Bronchial epithelial cell (primary cell): Measurements from ENCODE around the gene NMT1. TPM values are rescaled to one million over a fixed set of nuclear protein-coding genes. Genes with fewer than 3 reads are reported as not detected.
A peak's percentile ranks its signal among the peaks of the same experiment; 100 is the strongest.

Source experiments
- DNase-seq: peaks from one replicate; pipeline ENCODE4 v3.0.0-alpha.2; 2010; ENCODE audit warnings: low read depth
- FAIRE-seq: peaks from 2 replicates; lab custom pipeline; 2011; peaks lifted over from hg19 to GRCh38; lab: Jason Lieb, UNC
- H3K27me3 ChIP-seq: 2 replicates; pipeline ENCODE4 v1.5.1; 2011; ENCODE audit warnings: low read length; ENCODE audit not compliant: control insufficient read depth, insufficient read depth
- H3K36me3 ChIP-seq: 2 replicates; pipeline ENCODE4 v1.5.1; 2011; ENCODE audit warnings: low read length; ENCODE audit not compliant: control insufficient read depth, insufficient read depth
- H3K4me3 ChIP-seq: 2 replicates; pipeline ENCODE4 v1.5.1; 2011; ENCODE audit warnings: mild to moderate bottlenecking, low read depth, low read length, control low read depth
- total RNA-seq: library from RNA; depleted of rRNA; stranded (reverse); fragments of >200 nt; gene quantifications from 2 replicates; pipeline ENCODE4 v1.2.1, GENCODE V29; 2014
- TF ChIP-seq, protein P1 (sequence below): IDR thresholded peaks from 2 replicates; pipeline ENCODE4 v1.5.1; 2011; ENCODE audit warnings: mild to moderate bottlenecking, moderate library complexity, low read length, control low read depth, inconsistent platforms; ENCODE audit not compliant: insufficient read depth, severe bottlenecking

Gene NMT1
- total RNA-seq, 1 donor from 2014 or later, result 54.2 TPM

DNA sequence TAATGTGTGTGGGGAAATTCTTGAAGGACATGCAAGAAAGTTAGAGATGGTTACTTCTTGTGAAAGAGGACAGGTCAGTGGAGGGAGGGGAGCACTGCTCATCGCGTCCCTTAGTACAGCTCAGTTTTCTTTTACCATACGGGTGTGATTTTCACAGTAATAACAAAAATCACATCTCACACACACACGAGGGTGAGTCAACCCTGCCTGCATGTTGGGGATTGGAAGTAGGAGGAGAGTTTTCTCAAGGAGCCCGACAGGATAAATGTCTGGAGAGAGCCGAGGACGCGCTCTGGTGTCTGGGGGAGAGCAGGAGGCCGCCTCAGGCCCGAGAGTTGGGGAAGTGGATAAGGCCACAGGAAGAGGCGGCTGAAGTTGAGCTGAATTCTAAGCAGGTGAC, 54.8 kb downstream of the NMT1 start:
- DNase-seq (no peak), FAIRE-seq (no peak)
- H3K36me3 ChIP-seq, result peaks cover 28% of the 10 kb centered on the region
- H3K27me3 ChIP-seq, result no peaks in the 10 kb centered on the region
- no peak overlapping the region for H3K4me3 ChIP-seq
- TF ChIP-seq, protein P1, sequence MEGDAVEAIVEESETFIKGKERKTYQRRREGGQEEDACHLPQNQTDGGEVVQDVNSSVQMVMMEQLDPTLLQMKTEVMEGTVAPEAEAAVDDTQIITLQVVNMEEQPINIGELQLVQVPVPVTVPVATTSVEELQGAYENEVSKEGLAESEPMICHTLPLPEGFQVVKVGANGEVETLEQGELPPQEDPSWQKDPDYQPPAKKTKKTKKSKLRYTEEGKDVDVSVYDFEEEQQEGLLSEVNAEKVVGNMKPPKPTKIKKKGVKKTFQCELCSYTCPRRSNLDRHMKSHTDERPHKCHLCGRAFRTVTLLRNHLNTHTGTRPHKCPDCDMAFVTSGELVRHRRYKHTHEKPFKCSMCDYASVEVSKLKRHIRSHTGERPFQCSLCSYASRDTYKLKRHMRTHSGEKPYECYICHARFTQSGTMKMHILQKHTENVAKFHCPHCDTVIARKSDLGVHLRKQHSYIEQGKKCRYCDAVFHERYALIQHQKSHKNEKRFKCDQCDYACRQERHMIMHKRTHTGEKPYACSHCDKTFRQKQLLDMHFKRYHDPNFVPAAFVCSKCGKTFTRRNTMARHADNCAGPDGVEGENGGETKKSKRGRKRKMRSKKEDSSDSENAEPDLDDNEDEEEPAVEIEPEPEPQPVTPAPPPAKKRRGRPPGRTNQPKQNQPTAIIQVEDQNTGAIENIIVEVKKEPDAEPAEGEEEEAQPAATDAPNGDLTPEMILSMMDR, result no peak

DNA sequence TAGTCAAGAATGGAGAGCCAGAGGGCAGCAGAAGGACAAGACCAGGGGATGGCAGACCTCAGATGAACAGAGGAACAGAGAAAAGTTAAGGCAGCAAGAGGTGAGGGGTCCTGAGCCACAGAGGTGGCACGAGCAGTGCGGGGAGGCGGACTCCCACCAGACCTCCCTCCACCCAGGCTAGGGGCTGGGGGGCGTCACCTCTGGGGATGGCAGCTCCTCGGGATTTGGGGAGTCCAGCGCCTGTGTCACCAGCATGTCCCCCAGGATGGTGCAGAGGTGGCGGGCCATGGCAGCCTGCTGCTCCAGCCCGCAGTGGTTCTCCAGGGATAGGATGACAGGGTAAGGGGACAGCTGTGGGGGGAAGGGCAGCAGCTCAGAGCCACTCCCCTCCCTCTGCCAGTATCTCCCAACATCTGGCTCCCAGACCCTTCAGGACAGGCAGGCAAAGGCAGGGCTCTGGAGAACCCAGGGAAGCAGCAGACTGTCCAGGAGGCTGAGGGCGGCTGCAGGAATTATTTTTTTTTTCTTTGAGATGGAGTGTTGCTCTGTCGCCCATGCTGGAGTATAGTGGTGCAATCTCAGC, 55.4 kb downstream of the NMT1 start:
- DNase-seq (no peak), FAIRE-seq (no peak)
- H3K36me3 ChIP-seq, result peaks cover 28% of the 10 kb centered on the region
- TF ChIP-seq, protein P1, result no peak
- H3K4me3 ChIP-seq, result no peak overlapping the region
- H3K27me3 ChIP-seq, result no peaks in the 10 kb centered on the region

DNA sequence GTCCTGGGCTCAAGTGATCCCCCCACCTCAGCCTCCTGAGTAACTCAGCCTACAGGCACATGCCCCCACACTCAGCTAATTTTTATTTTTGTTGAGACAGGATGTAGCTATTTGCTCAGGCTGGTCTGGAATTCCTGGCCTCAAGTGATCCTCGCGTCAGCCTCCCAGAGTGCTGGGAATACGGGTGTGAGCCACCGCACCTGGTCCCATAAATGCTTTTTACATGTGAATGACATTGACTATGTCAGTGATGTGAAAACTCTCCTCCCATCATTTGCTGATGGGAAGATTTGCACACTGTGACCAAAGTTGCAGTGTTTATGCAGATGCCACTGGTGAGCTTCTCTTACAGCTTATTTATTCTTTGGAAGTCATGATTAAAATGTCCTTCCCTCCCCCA, 56.2 kb downstream of the NMT1 start:
- no peak for FAIRE-seq
- TF ChIP-seq, protein P1, result no peak

GRCh38 chr17:45117848-45118646, 56.9 kb downstream of the NMT1 start:
- H3K27me3 ChIP-seq, result no peaks in the 10 kb centered on the region
- H3K36me3 ChIP-seq, result peaks cover 20% of the 10 kb centered on the region
- FAIRE-seq (peak; percentile 85), DNase-seq (no peak)
- no peak overlapping the region for H3K4me3 ChIP-seq
- TF ChIP-seq, protein P1, result no peak

More for the DNA sequence above, 56.2 kb downstream of the NMT1 start:
- H3K27me3 ChIP-seq, result no peaks in the 10 kb centered on the region
- H3K36me3 ChIP-seq, result peaks cover 26% of the 10 kb centered on the region
- DNase-seq, result no peak
- H3K4me3 ChIP-seq, result no peak overlapping the region

GRCh38 chr17:45118691-45119090, 57.6 kb downstream of the NMT1 start:
- Histone ChIP-seq H3K27me3 (no peaks in the 10 kb centered on the region), H3K4me3 (no peak overlapping the region), H3K36me3 (peaks cover 17% of the 10 kb centered on the region)
- TF ChIP-seq, protein P1, result no peak
- FAIRE-seq (no peak), DNase-seq (no peak)
